ENCODE measurements around the gene ARVCF.

DNA sequence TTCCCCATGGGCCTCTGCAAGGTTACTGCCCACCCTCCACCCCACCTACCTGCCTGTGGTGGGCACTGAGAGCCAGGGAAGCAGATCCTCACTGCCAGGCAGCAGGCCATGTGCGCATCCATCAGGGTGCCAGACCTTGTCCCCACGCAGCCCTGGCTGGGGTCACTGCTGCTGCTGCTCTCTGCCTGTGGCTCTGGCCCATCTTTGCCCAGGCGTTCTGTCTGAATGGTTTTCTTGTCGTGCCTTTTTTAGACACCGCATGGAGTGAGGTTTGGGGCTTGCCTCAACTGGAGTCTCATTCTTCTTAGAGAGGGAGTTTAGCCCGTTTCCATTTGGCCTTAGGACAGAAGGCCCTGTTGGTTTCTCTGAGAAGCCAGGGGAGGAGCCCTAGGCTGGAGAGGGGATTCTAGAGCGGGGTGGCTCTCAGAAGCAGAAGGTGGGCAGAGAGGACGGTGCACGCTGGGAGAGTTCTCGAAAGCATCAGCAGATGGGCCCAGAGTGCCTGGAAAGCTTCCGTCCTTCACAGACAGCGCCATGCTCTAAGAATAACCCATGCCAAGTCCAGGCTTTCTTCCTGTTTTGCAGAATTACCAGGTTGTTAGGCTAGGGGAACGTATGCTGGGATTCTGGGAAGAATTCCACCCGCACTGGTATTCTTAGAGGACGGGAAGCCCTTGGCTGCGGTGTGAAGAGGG, 12.4 kb upstream of the ARVCF start:
- no peak for TF ChIP-seq POLR2A (IDR thresholded peaks at IDR 0.05)
- TF ChIP-seq POLR2AphosphoS5 (IDR thresholded peaks at IDR 0.05) = no peak
- TF ChIP-seq, protein P1, sequence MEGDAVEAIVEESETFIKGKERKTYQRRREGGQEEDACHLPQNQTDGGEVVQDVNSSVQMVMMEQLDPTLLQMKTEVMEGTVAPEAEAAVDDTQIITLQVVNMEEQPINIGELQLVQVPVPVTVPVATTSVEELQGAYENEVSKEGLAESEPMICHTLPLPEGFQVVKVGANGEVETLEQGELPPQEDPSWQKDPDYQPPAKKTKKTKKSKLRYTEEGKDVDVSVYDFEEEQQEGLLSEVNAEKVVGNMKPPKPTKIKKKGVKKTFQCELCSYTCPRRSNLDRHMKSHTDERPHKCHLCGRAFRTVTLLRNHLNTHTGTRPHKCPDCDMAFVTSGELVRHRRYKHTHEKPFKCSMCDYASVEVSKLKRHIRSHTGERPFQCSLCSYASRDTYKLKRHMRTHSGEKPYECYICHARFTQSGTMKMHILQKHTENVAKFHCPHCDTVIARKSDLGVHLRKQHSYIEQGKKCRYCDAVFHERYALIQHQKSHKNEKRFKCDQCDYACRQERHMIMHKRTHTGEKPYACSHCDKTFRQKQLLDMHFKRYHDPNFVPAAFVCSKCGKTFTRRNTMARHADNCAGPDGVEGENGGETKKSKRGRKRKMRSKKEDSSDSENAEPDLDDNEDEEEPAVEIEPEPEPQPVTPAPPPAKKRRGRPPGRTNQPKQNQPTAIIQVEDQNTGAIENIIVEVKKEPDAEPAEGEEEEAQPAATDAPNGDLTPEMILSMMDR (IDR thresholded peaks at IDR 0.05) = no peak
- no peak for TF ChIP-seq EP300 (IDR thresholded peaks at IDR 0.05)

Measured in gastroesophageal sphincter (tissue), 3 donors.